A673 (cell line): ENCODE data around the gene CRYBA2.

ENCODE experiments used
- EZH2 ChIP-seq: fragments of 200-600 bp; sonication (generic); IDR thresholded peaks from 2 replicates; pipeline ENCODE4 v1.6.1; 2017; ENCODE audit warnings: borderline replicate concordance, low read depth, mild to moderate bottlenecking, mixed read lengths, antibody characterized with exemption, low read length; ENCODE audit not compliant: poor library complexity, severe bottlenecking
- TF ChIP-seq, protein P1 (sequence below): fragments of 300-800, 200-600 bp; sonication (generic); conservative IDR thresholded peaks from 2 replicates; pipeline ENCODE4 v1.5.1; 2017; ENCODE audit warnings: low read depth, mild to moderate bottlenecking, antibody characterized with exemption, low read length, moderate library complexity, mixed read lengths

DNA sequence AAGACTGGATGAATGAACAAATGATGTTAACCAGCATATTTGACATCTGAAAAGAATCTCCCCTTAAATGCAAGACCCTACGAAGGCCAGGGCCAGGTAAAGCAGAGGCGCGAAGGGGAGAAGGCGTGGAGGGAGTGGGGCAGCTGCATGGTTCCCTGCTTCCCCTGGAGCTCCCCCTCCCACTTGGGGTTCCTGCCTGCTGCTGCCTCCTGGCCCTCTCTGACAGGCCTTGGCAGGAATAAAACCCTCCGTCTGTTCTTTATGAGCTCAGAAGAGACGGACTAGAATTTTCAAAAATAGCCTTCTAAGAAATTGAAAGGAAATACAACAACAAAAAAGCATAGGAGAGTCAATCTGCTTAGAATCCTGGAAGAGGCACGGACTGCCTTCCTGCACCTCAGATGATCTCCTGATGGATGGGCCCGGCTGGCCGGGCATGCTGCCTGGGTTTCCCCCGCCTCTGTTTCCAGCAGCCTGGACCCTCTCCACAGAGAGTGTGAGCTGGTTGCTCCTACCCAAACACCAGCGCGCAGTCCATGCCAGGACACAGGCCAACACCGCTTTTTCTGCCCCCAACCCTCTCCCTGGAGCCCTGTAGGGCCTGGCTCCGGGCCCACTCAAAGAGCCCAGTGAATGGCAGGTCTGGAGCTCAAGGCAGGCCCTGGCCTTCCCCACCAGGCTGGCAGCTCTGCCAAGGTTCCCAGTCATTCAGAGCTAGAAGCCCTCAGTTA lies 24.1 kb upstream of the CRYBA2 start:
- TF ChIP-seq, protein P1, sequence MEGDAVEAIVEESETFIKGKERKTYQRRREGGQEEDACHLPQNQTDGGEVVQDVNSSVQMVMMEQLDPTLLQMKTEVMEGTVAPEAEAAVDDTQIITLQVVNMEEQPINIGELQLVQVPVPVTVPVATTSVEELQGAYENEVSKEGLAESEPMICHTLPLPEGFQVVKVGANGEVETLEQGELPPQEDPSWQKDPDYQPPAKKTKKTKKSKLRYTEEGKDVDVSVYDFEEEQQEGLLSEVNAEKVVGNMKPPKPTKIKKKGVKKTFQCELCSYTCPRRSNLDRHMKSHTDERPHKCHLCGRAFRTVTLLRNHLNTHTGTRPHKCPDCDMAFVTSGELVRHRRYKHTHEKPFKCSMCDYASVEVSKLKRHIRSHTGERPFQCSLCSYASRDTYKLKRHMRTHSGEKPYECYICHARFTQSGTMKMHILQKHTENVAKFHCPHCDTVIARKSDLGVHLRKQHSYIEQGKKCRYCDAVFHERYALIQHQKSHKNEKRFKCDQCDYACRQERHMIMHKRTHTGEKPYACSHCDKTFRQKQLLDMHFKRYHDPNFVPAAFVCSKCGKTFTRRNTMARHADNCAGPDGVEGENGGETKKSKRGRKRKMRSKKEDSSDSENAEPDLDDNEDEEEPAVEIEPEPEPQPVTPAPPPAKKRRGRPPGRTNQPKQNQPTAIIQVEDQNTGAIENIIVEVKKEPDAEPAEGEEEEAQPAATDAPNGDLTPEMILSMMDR = no peak
- no peak for TF ChIP-seq EZH2
